ENCODE data around the gene ARF5.
"Not testable (repeated sequence)": the region's sequence is repeated elsewhere in the genome, so short reads cannot be mapped to it uniquely, and the experiment has no call there.

Gene ARF5

GRCh38 chr7:127588019-127588696 is at the start of gene ARF5:
Gene ARF5, plus strand, starts transcription at chr7:127588411. Its CDS starts 88 bp downstream, at chr7:127588499.
- DNase-seq, result peak; percentile 71 to 79 (median 78)

- DNase-seq, result no peak
Observed at GRCh38 chr7:127539116-127539515, 49.1 kb upstream of the ARF5 start.

GRCh38 chr7:127540461-127540860 is 47.8 kb upstream of the ARF5 start:
- not testable (repeated sequence) for DNase-seq

GRCh38 chr7:127541548-127541947 is 46.7 kb upstream of the ARF5 start:
- no peak for DNase-seq

GRCh38 chr7:127546313-127546712 is 41.9 kb upstream of the ARF5 start:
- no peak for DNase-seq

- DNase-seq, result no peak
Observed at GRCh38 chr7:127550247-127550646, 38.0 kb upstream of the ARF5 start.

- DNase-seq, result no peak
Observed at GRCh38 chr7:127551941-127552340, 36.3 kb upstream of the ARF5 start.

GRCh38 chr7:127556404-127556803 is 31.8 kb upstream of the ARF5 start:
- no peak for DNase-seq

- DNase-seq, result no peak
Observed at GRCh38 chr7:127557803-127558202, 30.4 kb upstream of the ARF5 start.

- DNase-seq, result no peak
Observed at GRCh38 chr7:127566242-127566641, 22.0 kb upstream of the ARF5 start.

GRCh38 chr7:127568034-127568433 is 20.2 kb upstream of the ARF5 start:
- not testable (repeated sequence) for DNase-seq

GRCh38 chr7:127571741-127572505 is 16.3 kb upstream of the ARF5 start:
- no peak for DNase-seq

GRCh38 chr7:127578036-127578684 is 10.1 kb upstream of the ARF5 start:
- no peak for DNase-seq

- no peak for DNase-seq
Observed at GRCh38 chr7:127578711-127579275, 9.4 kb upstream of the ARF5 start.

- DNase-seq, result no peak
Observed at GRCh38 chr7:127580612-127581011, 7.6 kb upstream of the ARF5 start.

GRCh38 chr7:127581716-127582115 is 6.5 kb upstream of the ARF5 start:
- DNase-seq, result no peak

GRCh38 chr7:127582361-127582760 is 5.8 kb upstream of the ARF5 start:
- no peak for DNase-seq

- DNase-seq, result no peak
Observed at GRCh38 chr7:127584648-127585043, 3.6 kb upstream of the ARF5 start.

GRCh38 chr7:127585044-127585953 is 2.9 kb upstream of the ARF5 start, which contains the start of gene GCC1:
Gene GCC1, minus strand, starts transcription at chr7:127585596. Its CDS starts 414 bp downstream, at chr7:127585182.
- DNase-seq, result peak; percentile 80 to 91 (median 83)

- DNase-seq, result no peak
Observed at GRCh38 chr7:127586346-127586745, 1.9 kb upstream of the ARF5 start.

- DNase-seq, result no peak
Observed at GRCh38 chr7:127587663-127588018, 570 bp upstream of the ARF5 start.
